AG04449 (cell line): ENCODE results near the gene DCTN2.
"Not testable (repeated sequence)": the region's sequence is repeated elsewhere in the genome, so short reads cannot be mapped to it uniquely, and the experiment has no call there.

Experiments
- CTCF ChIA-PET: fragments of 350-600 bp; formaldehyde crosslinking; extraction: SDS; loops from one replicate; lab custom pipeline; 2021; ENCODE audit warnings: antibody characterized with exemption; lab: Yijun Ruan, JAX
- POLR2A ChIA-PET: fragments of 400-600, 350-600 bp; formaldehyde crosslinking; extraction: SDS; loops from one replicate; lab custom pipeline; 2020; ENCODE audit warnings: antibody characterized with exemption, inconsistent platforms; lab: Yijun Ruan, JAX
- DNase-seq: peaks from one replicate; pipeline ENCODE4 v3.0.0-alpha.2; 2010; ENCODE audit warnings: low read depth, low spot score
- H3K4me3 ChIP-seq: 2 replicates; pipeline ENCODE4 v1.5.1; 2011; ENCODE audit warnings: low read depth, mild to moderate bottlenecking, control low read depth, low read length
- TF ChIP-seq, protein P1 (sequence below): IDR thresholded peaks from one replicate; pipeline ENCODE4 v1.5.1; 2011; ENCODE audit warnings: mild to moderate bottlenecking, moderate library complexity, low read length, control low read depth, inconsistent platforms; ENCODE audit not compliant: insufficient read depth; ENCODE audit errors: missing control alignments

Gene DCTN2

DNA sequence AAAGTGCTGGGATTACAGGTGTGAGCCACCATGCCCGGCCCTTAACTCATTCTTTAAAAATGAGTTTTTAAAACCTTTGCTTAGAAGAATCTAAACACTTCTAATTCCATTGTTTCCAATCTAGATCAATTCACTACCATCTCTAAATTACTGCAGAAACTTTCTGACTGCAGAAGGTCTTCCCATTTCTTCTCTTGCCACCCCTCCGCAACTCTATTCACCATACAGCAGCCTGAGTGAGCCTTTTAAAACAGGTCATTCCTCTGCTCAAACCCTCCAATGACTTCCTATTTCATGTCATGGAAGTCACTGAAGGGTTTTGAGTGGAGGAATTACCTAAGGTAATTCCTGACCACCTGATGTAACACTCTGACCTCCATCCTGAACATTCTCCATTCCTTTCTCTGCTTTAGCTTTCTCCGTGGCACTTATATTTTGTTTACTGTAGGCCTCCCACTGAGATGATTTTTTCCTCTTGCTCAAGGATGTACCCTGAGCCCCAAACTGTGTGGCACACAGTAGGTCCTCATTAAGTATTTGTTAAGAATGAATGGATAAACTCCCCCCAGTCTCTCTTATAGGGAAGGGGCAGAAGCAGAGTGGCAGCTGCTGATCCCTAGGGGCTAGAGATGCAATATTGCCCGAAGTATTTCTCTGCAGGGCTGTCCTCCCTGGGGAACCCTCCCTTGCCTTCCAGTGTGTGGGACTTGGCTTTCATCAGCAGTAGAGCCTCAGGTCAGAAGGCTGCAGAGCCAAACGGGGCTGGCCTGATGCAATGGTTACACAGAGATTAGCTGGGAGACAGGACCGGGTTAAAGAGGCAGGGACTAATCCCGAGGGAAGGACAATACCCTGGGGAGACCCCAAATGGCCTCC lies 27.8 kb downstream of the DCTN2 start:
- CTCF ChIA-PET, result no interaction called here
- no peak for DNase-seq
- POLR2A ChIA-PET, result interaction anchor here (0.7 to 3.0 kb wide), 6 partner anchors 10 to 173 kb away, joined by 3 to 12 read pairs (median 5); partner anchors contain the start of gene DCTN2
- TF ChIP-seq, protein P1, sequence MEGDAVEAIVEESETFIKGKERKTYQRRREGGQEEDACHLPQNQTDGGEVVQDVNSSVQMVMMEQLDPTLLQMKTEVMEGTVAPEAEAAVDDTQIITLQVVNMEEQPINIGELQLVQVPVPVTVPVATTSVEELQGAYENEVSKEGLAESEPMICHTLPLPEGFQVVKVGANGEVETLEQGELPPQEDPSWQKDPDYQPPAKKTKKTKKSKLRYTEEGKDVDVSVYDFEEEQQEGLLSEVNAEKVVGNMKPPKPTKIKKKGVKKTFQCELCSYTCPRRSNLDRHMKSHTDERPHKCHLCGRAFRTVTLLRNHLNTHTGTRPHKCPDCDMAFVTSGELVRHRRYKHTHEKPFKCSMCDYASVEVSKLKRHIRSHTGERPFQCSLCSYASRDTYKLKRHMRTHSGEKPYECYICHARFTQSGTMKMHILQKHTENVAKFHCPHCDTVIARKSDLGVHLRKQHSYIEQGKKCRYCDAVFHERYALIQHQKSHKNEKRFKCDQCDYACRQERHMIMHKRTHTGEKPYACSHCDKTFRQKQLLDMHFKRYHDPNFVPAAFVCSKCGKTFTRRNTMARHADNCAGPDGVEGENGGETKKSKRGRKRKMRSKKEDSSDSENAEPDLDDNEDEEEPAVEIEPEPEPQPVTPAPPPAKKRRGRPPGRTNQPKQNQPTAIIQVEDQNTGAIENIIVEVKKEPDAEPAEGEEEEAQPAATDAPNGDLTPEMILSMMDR, result no peak
- H3K4me3 ChIP-seq, result peak overlapping the region; percentile 100

DNA sequence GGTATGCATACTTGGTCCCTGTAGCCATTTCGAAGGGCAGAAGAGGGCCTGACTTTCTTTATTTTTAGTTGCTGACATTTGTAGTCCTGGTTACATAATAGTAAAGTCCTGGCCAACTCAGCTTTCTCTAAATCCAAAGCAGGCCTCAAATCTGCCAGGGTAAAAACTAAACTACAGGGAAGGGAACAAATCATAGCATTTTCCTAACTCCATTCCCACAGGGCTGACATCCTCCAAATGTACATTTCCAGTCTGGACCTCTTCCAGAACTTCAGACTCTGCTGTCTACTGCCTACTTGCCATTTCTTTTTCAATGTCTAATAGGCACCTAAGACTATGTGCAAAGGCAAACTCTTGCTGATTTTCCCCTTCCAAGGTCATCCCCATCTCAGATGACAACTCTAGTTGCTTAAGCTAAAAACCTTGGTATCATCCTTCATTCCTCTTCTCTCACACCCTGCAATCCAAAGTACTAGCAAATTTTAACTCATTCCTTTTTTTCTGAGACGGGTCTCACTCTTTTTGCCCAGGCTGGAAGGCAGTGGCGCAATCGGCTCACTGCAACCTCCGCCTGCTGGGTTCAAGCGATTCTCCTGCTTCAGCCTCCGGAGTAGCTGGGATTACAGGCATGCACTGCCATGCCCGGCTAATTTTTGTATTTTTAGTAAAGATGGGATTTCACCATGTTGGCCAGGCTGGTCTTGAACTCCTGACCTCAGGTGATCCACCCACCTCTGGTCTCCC lies 28.6 kb downstream of the DCTN2 start:
- ChIA-PET POLR2A (interaction anchor here (0.7 to 3.0 kb wide), 6 partner anchors 9 to 59 kb away, joined by 3 to 12 read pairs (median 4); partner anchors contain the start of genes DCTN2, GLI1 and MARS1), CTCF (interaction anchor here (0.8 to 1.6 kb wide), 5 partner anchors 21 to 64 kb away, joined by 3 to 6 read pairs (median 3); no protein-coding TSS in a partner anchor)
- H3K4me3 ChIP-seq, result peak overlapping the region; percentile 100
- DNase-seq, result no peak
- TF ChIP-seq, protein P1, result no peak

DNA sequence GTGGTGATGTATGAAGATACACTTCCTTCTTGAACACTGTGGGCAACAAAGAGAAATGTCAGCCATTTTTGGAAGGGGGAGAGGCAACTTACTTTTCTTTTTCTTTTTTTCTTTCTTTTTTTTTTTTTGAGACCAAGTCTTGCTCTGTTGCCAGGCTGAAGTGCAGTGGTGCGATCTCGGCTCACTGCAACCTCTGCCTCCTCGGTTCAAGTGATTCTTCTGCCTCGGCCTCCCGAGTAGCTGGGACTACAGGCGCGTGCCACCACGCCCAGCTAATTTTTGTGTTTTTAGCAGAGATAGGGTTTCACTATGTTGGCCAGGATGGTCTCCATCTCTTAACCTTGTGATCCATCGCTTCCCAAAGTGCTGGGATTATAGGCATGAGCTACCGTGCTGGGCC lies 29.3 kb downstream of the DCTN2 start:
- DNase-seq, result not testable (repeated sequence)
- peak overlapping the region; percentile 100 for H3K4me3 ChIP-seq
- ChIA-PET CTCF (interaction anchor here (0.8 to 2.0 kb wide), 7 partner anchors 13 to 115 kb away, joined by 3 to 6 read pairs (median 4); partner anchors contain the start of gene B4GALNT1), POLR2A (interaction anchor here (0.5 to 2.0 kb wide), 6 partner anchors 8 to 217 kb away, joined by 3 to 10 read pairs (median 4); partner anchors contain the start of genes GLI1 and MARS1)

DNA sequence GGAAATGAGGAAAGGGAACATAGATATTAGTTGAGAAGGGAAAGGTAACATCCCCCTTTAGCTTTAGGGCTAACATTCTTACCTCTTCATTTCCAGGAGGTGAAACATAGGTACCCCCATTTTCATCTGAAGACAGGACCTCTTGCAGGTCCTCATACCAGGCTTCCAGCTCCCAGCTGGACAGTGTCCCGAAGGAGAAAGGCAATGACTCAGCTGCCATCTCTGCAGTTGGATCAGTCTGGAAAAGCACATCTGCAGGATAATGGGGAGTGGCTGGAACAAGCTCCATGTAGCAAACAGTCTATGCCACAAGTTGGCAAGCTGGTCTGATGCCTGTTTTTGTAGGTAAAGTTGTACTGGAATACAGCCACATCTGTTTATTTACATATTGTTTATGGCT lies 29.8 kb downstream of the DCTN2 start:
- ChIA-PET POLR2A (interaction anchor here (1.5 to 2.0 kb wide), 2 partner anchors 11 to 58 kb away, joined by 4 to 10 read pairs; partner anchors contain the start of gene GLI1), CTCF (interaction anchor here (0.7 to 2.0 kb wide), 9 partner anchors 12 to 275 kb away, joined by 3 to 6 read pairs (median 4); partner anchors contain the start of gene B4GALNT1)
- peak overlapping the region; percentile 32 for H3K4me3 ChIP-seq
- TF ChIP-seq, protein P1, result no peak
- no peak for DNase-seq

DNA sequence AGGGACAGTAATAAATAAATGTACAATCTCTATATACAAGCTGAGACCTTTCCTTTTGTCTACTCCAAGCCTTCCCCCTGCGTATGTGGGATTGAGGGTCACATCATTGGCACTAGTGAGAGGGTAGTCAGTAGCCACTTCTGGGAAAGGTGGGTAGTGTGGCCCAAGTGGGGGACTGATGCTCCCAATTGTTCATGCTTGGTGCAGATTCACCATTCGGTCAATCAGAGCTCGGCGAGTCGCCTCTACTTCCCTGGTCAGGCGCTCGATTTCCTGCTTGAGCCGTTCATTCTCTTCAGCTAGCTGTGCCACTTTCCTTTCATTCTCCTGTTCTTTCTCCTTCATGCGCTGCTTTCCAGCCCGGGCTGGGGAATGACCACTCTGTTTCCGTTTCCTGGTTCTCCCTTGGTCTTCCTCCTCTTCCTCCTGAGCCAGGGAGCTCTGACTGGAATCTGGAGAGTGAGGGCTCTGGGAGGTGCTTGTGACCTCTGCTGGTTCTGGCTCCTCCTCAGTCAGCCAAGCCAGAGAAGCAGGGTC lies 30.3 kb downstream of the DCTN2 start:
- CTCF ChIA-PET, result interaction anchor here (0.7 to 2.1 kb wide), 8 partner anchors 12 to 274 kb away, joined by 3 to 7 read pairs (median 4); partner anchors contain the start of genes B4GALNT1 and GLI1
- no peak for DNase-seq
- no peak overlapping the region for H3K4me3 ChIP-seq
- POLR2A ChIA-PET, result interaction anchor here (1.5 to 2.0 kb wide), 3 partner anchors 10 to 58 kb away, joined by 4 to 10 read pairs (median 5); partner anchors contain the start of gene GLI1
- TF ChIP-seq, protein P1, result no peak
